ENCODE measurements around the gene C16orf86.

The C16orf86 gene

GRCh38 chr16:67641779-67642708 is 24.6 kb upstream of the C16orf86 start:
- in situ Hi-C loops (cut with HindIII; ENCODE audit: low pct_ligation_motif_present, low sequenced_read_pairs) = no loop called here
- Histone ChIP-seq H3K27ac (no peak overlapping the region), H3K27me3 (replicated peaks) (peaks cover 7% of the 10 kb centered on the region), H3K4me3 (ENCODE audit: low read depth, low read length) (no peak overlapping the region), H3K36me3 (replicated peaks) (peaks cover 11% of the 10 kb centered on the region)
- no peak for TF ChIP-seq CTCF (IDR thresholded peaks at IDR 0.05; ENCODE audit: low read depth, low read length, missing control alignments)
- DNase-seq = no peak

- Histone ChIP-seq H3K27me3 (replicated peaks) (peaks cover 21% of the 10 kb centered on the region), H3K27ac (no peak overlapping the region), H3K4me3 (ENCODE audit: low read depth, low read length) (no peak overlapping the region), H3K36me3 (replicated peaks) (peaks cover 1% of the 10 kb centered on the region)
- TF ChIP-seq CTCF (IDR thresholded peaks at IDR 0.05; ENCODE audit: low read depth, low read length, missing control alignments) = no peak
- in situ Hi-C loops (cut with HindIII; ENCODE audit: low pct_ligation_motif_present, low sequenced_read_pairs) = no loop called here
- DNase-seq = no peak
Observed at GRCh38 chr16:67644038-67644437, 22.6 kb upstream of the C16orf86 start.

GRCh38 chr16:67645397-67646121 is 21.1 kb upstream of the C16orf86 start:
- Histone ChIP-seq H3K36me3 (replicated peaks) (no peaks in the 10 kb centered on the region), H3K4me3 (ENCODE audit: low read depth, low read length) (no peak overlapping the region), H3K27me3 (replicated peaks) (peaks cover 32% of the 10 kb centered on the region), H3K27ac (no peak overlapping the region)
- no peak for DNase-seq
- no peak for TF ChIP-seq CTCF (IDR thresholded peaks at IDR 0.05; ENCODE audit: low read depth, low read length, missing control alignments)
- in situ Hi-C loops (cut with HindIII; ENCODE audit: low pct_ligation_motif_present, low sequenced_read_pairs) = no loop called here

DNA sequence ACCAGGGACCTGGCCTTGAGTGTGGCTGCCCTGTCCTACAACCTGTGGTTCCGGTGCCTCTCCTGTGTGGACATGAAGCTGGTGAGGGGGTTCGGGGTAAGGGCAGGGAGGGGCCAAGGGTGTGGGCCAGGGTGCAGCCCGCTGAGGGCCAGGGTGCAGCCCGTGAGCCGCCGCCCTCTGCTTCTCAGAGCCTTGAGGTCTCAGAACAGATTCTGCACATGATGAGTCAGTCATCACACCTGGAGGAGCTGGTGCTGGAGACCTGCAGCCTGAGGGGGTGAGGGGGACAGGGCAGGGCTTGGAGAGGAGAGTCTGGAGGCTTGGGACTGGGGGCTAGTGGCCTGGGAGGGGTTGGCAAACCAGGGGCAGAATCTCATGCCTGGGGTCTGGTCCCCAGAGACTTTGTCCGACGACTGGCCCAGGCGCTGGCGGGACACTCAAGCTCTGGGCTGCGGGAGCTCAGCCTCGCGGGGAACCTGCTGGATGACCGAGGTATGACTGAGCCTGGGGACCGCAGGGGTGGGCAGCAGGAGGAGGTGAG is 19.4 kb upstream of the C16orf86 start:
- Histone ChIP-seq H3K4me3 (ENCODE audit: low read depth, low read length) (no peak overlapping the region), H3K36me3 (replicated peaks) (no peaks in the 10 kb centered on the region), H3K27me3 (replicated peaks) (peaks cover 44% of the 10 kb centered on the region), H3K27ac (no peak overlapping the region)
- in situ Hi-C loops (cut with HindIII; ENCODE audit: low pct_ligation_motif_present, low sequenced_read_pairs) = no loop called here
- TF ChIP-seq CTCF (IDR thresholded peaks at IDR 0.05; ENCODE audit: low read depth, low read length, missing control alignments) = no peak
- DNase-seq = no peak

DNA sequence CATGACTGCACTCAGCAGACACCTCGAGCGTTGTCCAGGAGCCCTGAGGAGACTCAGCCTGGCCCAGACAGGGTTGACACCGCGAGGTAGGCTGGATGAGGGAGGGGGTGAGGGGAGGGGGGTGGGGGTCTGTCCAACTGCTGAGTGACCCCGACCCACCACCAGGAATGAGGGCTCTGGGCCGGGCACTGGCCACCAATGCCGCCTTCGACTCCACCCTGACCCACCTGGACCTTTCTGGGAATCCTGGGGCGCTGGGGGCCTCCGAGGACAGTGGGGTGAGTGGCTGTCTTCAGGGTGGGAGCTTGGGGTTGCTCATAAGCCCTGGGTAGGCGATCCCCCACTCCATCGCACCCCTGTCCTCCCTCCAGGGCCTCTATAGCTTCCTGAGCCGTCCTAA is 18.9 kb upstream of the C16orf86 start:
- Histone ChIP-seq H3K27me3 (replicated peaks) (peaks cover 47% of the 10 kb centered on the region), H3K27ac (no peak overlapping the region)

More for the DNA sequence above, 18.9 kb upstream of the C16orf86 start:
- in situ Hi-C loops (cut with HindIII; ENCODE audit: low pct_ligation_motif_present, low sequenced_read_pairs) = no loop called here
- no peaks in the 10 kb centered on the region for H3K36me3 ChIP-seq (replicated peaks)
- no peak for TF ChIP-seq CTCF (IDR thresholded peaks at IDR 0.05; ENCODE audit: low read depth, low read length, missing control alignments)
- no peak overlapping the region for H3K4me3 ChIP-seq (ENCODE audit: low read depth, low read length)
- DNase-seq = no peak

Data from brain microvascular endothelial cell (primary cell).